Stimulated activated memory B cell treated with anti-CD40 and anti-IgM and Interleukin-4, amounts not matched to agents 10 μg/mL and 1 μg/mL and 100 μg/mL, for 72 hours (primary cell): ENCODE results near the gene ZNF337.
"Not testable (repeated sequence)": the region's sequence is repeated elsewhere in the genome, so short reads cannot be mapped to it uniquely, and the experiment has no call there.

ENCODE experiments used
- ATAC-seq: fragments of 150-1000 bp; cut with Tn5 transposase; 2 replicates; pipeline ENCODE4 v1.10.0; 2021
- H3K27ac Mint-ChIP-seq: one replicate; pipeline ENCODE4 v1.8.0; 2022; ENCODE audit warnings: mild to moderate bottlenecking, mixed read lengths
- H3K27me3 Mint-ChIP-seq: one replicate; pipeline ENCODE4 v1.8.0; 2022; ENCODE audit warnings: mixed read lengths
- H3K36me3 Mint-ChIP-seq: one replicate; pipeline ENCODE4 v1.8.0; 2022; ENCODE audit warnings: mixed read lengths
- H3K4me1 Mint-ChIP-seq: one replicate; pipeline ENCODE4 v1.8.0; 2022; ENCODE audit warnings: mixed read lengths
- H3K4me3 Mint-ChIP-seq: one replicate; pipeline ENCODE4 v1.8.0; 2022; ENCODE audit warnings: mild to moderate bottlenecking, moderate library complexity, mixed read lengths
- H3K9me3 Mint-ChIP-seq: one replicate; pipeline ENCODE4 v1.8.0; 2022; ENCODE audit warnings: mixed read lengths

The ZNF337 gene

GRCh38 chr20:25675161-25675560 lies 21.5 kb downstream of the ZNF337 start:
- H3K9me3 Mint-ChIP-seq, result peaks cover 3% of the 10 kb centered on the region
- H3K27me3 Mint-ChIP-seq, result no peaks in the 10 kb centered on the region
- peaks cover 11% of the 10 kb centered on the region for H3K4me1 Mint-ChIP-seq
- no peak overlapping the region for H3K27ac Mint-ChIP-seq
- no peak overlapping the region for H3K4me3 Mint-ChIP-seq
- peaks cover 74% of the 10 kb centered on the region for H3K36me3 Mint-ChIP-seq
- ATAC-seq, result no peak

- no peak for ATAC-seq
- Mint-ChIP-seq H3K9me3 (peaks cover 3% of the 10 kb centered on the region), H3K4me1 (peaks cover 11% of the 10 kb centered on the region), H3K27me3 (no peaks in the 10 kb centered on the region), H3K36me3 (peaks cover 50% of the 10 kb centered on the region), H3K27ac (no peak overlapping the region), H3K4me3 (no peak overlapping the region)
Measured at GRCh38 chr20:25672659-25673235, 23.9 kb downstream of the ZNF337 start.

DNA sequence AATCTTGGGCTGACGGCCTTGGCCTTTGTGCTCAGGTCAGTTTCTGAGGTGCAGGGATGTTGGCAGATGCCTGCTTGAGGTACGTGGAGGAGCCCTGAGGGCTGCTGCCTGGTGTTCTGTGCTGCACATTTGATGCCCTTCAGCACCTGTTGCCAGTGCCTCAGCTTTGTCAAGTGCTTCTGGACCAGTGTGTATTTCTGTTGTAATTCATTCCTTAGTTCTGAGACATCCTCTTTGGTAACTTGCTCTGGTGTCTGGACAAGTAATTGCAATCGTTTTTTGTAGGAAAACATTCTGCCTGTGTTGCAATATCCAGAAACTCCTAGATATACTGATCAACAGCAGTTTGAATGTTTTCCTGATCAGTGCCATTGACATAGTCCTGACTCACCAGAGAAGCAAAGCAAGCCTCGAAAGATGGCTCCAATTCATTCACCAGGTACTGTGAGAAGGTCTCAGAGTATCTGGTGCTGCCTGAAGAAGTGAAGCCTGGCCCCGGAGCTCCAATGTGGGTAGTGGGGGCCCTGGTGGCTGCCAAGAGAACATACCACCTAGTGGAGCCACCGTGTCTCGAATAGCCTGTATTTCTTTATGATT lies 26.7 kb downstream of the ZNF337 start:
- no peak for ATAC-seq
- no peak overlapping the region for H3K4me3 Mint-ChIP-seq
- H3K9me3 Mint-ChIP-seq, result peaks cover 3% of the 10 kb centered on the region
- H3K36me3 Mint-ChIP-seq, result peaks cover 22% of the 10 kb centered on the region
- no peak overlapping the region for H3K27ac Mint-ChIP-seq
- H3K27me3 Mint-ChIP-seq, result no peaks in the 10 kb centered on the region
- H3K4me1 Mint-ChIP-seq, result no peaks in the 10 kb centered on the region

GRCh38 chr20:25668446-25668845 lies 28.2 kb downstream of the ZNF337 start:
- H3K36me3 Mint-ChIP-seq, result peaks cover 7% of the 10 kb centered on the region
- H3K4me1 Mint-ChIP-seq, result no peaks in the 10 kb centered on the region
- no peak overlapping the region for H3K27ac Mint-ChIP-seq
- H3K27me3 Mint-ChIP-seq, result no peaks in the 10 kb centered on the region
- ATAC-seq, result no peak
- H3K9me3 Mint-ChIP-seq, result peaks cover 3% of the 10 kb centered on the region
- H3K4me3 Mint-ChIP-seq, result no peak overlapping the region

DNA sequence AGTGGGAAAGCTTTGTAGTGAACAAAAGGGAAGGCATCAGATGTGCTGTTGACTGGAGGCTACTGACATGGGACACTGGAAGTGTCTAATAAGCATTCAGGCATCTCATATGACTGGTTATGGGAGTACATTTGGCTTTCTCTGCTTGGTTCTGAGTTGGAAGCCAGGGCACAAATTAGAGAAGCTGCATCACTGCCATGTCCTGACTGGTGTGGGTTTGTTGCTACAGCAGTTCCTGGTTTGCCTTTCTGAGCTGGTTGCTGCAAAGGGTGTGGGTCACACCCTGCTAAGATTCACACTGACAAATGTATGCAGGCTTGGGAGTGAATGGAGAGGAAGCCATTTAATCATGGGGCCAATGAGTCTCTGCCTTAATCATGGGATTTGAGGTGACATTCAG lies 36.7 kb downstream of the ZNF337 start:
- peaks cover 36% of the 10 kb centered on the region for H3K36me3 Mint-ChIP-seq
- no peaks in the 10 kb centered on the region for H3K4me1 Mint-ChIP-seq
- no peaks in the 10 kb centered on the region for H3K9me3 Mint-ChIP-seq
- H3K27ac Mint-ChIP-seq, result no peak overlapping the region
- ATAC-seq, result no peak
- H3K4me3 Mint-ChIP-seq, result no peak overlapping the region
- no peaks in the 10 kb centered on the region for H3K27me3 Mint-ChIP-seq

- H3K9me3 Mint-ChIP-seq, result no peaks in the 10 kb centered on the region
- no peak overlapping the region for H3K27ac Mint-ChIP-seq
- H3K4me3 Mint-ChIP-seq, result no peak overlapping the region
- no peaks in the 10 kb centered on the region for H3K27me3 Mint-ChIP-seq
- H3K4me1 Mint-ChIP-seq, result no peaks in the 10 kb centered on the region
- no peak for ATAC-seq
- H3K36me3 Mint-ChIP-seq, result peaks cover 69% of the 10 kb centered on the region
Measured at GRCh38 chr20:25654487-25654886, 42.2 kb downstream of the ZNF337 start.

DNA sequence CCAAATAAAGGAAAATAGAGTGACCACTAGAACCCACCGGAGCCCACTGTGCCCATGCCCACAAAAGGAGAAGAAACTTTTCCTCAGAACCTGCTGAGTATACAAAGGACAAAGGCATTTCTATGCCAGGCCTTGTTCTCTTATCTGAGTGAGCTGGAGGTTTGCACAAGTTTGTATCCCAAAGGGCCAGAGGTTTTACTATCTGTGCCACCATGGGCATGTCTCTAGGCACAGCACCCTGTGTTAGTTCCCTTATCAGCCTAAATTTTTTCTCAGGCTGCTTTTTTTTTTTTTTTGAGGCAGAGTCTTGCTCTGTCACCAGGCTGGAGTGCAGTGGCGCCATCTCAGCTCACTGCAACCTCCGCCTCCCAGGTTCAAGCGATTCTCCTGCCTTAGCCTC lies 43.8 kb downstream of the ZNF337 start:
- H3K36me3 Mint-ChIP-seq, result peaks cover 70% of the 10 kb centered on the region
- not testable (repeated sequence) for H3K4me3 Mint-ChIP-seq, H3K27me3 Mint-ChIP-seq, H3K27ac Mint-ChIP-seq, H3K4me1 Mint-ChIP-seq, H3K9me3 Mint-ChIP-seq, ATAC-seq

DNA sequence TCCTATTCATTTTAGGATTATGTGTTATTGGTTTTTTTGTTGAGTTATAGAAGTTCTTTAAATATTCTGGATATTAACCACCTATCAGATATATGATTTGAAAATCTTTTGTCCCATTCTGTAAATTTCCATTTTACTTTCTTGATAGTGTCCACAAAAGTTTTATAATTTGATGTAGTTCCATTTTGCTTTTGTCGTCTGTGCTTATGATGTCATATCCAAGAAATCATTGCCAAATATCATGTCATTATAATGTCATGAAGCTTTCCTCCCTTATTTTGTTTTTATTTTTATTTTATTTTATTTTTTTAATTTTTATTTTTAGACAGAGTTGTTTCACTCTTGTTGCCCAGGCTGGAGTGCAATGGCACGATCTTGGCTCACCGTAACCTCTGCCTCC lies 51.8 kb downstream of the ZNF337 start:
- Mint-ChIP-seq H3K36me3 (peaks cover 38% of the 10 kb centered on the region), H3K4me1 (peaks cover 5% of the 10 kb centered on the region), H3K27me3 (no peaks in the 10 kb centered on the region), H3K4me3 (no peak overlapping the region), H3K9me3 (peaks cover 2% of the 10 kb centered on the region), H3K27ac (no peak overlapping the region)
- ATAC-seq, result no peak

DNA sequence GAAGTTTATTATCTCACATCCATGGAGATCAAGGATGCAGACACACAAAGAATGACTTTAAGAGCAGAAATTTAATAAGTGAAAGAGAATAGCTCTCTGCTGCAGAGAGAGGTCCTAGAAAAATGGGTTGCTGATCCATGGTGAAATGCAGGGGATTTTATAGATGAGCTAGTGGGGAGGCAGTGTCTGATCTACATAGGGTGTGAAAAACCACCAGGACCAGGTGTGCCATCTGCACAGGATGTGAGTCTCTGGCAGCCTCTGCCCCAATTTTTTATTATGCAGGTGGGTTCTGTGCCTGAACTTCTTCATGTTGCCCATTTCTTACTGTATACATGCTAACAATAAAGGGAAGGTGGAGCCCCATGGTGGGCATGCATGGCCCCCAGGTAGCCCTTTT lies 52.9 kb downstream of the ZNF337 start:
- Mint-ChIP-seq H3K27me3 (no peaks in the 10 kb centered on the region), H3K36me3 (peaks cover 27% of the 10 kb centered on the region), H3K9me3 (peaks cover 2% of the 10 kb centered on the region), H3K4me3 (no peak overlapping the region), H3K27ac (no peak overlapping the region), H3K4me1 (peaks cover 5% of the 10 kb centered on the region)
- no peak for ATAC-seq

GRCh38 chr20:25637247-25637646 lies 59.4 kb downstream of the ZNF337 start:
- Mint-ChIP-seq H3K27ac (no peak overlapping the region), H3K36me3 (peaks cover 42% of the 10 kb centered on the region), H3K4me1 (no peaks in the 10 kb centered on the region), H3K9me3 (peaks cover 4% of the 10 kb centered on the region), H3K4me3 (no peak overlapping the region), H3K27me3 (no peaks in the 10 kb centered on the region)
- ATAC-seq, result no peak

DNA sequence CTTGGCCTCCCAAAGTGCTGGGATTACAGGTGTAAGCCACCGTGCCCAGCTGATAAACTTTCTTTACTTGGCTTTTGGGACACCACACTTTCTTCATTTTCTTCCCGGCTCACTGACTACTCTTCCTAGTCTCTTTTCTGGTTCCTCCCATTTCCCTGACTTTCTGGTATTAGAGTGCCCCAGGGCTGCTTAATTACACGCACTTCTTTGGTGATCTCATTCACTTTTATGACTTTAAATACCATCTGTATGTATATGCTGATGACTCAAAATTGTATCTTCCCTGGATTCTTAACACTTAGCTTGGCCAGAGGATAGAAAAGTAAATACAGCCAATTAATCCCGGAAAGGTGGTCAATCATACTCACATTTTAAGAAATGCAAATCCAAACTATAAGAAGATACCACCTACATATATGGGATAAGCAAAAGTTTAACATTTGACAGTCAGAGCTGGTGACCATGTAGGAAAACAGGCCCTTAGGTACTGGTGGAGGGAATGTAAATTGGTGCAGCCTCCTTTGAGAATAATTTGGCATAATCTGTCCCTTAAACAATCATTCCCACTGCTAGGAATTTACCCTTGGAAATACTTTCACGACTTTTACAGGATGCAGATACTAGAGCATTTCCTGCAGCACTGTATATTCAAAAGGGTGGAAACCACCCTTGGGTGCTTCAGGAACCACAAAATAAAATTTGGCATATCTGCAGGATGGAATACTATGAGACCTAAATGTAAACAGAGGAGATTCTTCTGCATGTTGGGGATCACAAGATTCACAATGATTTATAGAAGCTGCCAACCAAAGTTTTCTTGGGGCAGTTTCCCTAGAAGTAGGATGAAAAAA lies 63.5 kb downstream of the ZNF337 start:
- no peaks in the 10 kb centered on the region for H3K27me3 Mint-ChIP-seq
- no peak overlapping the region for H3K27ac Mint-ChIP-seq
- H3K4me3 Mint-ChIP-seq, result no peak overlapping the region
- ATAC-seq, result no peak
- H3K4me1 Mint-ChIP-seq, result no peaks in the 10 kb centered on the region
- H3K9me3 Mint-ChIP-seq, result peaks cover 4% of the 10 kb centered on the region
- peaks cover 45% of the 10 kb centered on the region for H3K36me3 Mint-ChIP-seq

DNA sequence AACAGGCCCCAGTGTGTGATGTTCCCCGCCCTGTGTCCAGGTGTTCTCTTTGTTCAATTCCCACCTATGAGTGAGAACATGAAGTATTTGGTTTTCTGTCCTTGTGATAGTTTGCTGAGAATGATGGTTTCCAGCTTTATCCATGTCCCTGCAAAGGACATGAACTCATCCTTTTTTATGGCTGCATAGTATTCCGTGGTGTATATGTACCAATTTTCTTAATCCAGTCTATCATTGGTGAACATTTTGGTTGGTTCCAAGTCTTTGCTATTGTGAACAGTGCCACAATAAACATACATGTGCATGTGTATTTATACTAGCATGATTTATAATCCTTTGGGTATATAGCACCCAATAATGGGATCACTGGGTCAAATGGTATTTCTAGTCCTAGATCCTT lies 66.0 kb downstream of the ZNF337 start:
- H3K36me3 Mint-ChIP-seq, result peaks cover 37% of the 10 kb centered on the region
- not testable (repeated sequence) for H3K27me3 Mint-ChIP-seq, ATAC-seq, H3K27ac Mint-ChIP-seq, H3K4me1 Mint-ChIP-seq, H3K9me3 Mint-ChIP-seq, H3K4me3 Mint-ChIP-seq

DNA sequence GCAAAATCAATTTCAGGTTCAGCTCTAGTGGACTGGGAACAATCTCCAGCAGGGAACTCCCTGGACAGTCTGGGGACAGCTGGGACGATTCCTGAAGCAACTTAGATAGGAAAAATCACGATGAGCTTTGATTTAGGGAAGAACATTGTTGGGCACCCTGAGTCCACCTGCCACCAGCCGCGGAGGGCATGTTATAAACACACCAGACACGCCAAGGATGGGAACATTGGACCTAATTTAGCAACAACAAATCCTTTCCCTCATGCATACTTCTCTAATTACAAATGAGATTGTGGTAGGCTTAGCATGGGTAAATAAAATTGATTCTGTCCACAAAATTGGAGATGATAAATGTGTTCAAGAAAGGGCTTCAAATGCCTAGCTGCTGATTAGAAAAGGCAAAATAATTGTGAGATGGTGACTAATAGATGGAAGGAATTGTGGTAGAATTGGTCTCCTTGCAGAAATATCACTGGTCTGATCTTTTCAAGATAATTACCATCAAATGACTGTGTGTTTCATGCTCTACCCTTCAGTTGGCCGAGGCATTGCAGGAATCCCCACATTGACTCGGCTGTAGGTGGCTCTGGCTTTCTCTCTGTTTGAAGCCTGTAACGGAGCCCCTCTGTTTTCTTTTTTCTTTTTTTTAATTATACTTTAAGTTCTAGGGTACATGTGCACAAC lies 66.7 kb downstream of the ZNF337 start:
- no peaks in the 10 kb centered on the region for H3K4me1 Mint-ChIP-seq
- no peak overlapping the region for H3K4me3 Mint-ChIP-seq
- no peak overlapping the region for H3K27ac Mint-ChIP-seq
- H3K27me3 Mint-ChIP-seq, result no peaks in the 10 kb centered on the region
- no peak for ATAC-seq
- peaks cover 3% of the 10 kb centered on the region for H3K9me3 Mint-ChIP-seq
- H3K36me3 Mint-ChIP-seq, result peaks cover 30% of the 10 kb centered on the region

DNA sequence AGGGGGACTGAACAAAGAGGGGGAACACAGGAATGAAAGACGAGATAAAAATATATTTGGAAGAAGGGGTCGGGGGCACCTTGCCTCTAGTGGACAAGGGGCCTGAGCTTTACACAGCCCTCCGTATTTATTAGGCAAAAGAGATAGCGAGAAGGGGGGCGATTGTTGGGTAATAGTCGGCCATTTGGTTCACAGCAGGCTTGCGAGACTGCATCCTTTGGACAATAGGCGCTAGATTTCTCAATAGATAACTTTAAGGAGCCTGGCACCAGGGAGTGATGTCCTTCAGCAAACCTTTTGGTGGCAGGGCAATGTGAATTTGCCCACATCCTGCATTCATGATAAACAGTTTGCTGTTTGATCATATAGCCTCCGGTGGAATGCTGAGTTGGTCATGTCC lies 69.9 kb downstream of the ZNF337 start:
- Mint-ChIP-seq H3K9me3 (peaks cover 3% of the 10 kb centered on the region), H3K4me1 (peaks cover 20% of the 10 kb centered on the region), H3K4me3 (no peak overlapping the region), H3K27ac (no peak overlapping the region), H3K36me3 (peaks cover 15% of the 10 kb centered on the region), H3K27me3 (no peaks in the 10 kb centered on the region)
- no peak for ATAC-seq

GRCh38 chr20:25624500-25624939 lies 72.1 kb downstream of the ZNF337 start:
- Mint-ChIP-seq H3K36me3 (peaks cover 15% of the 10 kb centered on the region), H3K4me3 (peak overlapping the region; percentile 88), H3K9me3 (peaks cover 3% of the 10 kb centered on the region), H3K4me1 (peaks cover 29% of the 10 kb centered on the region), H3K27me3 (no peaks in the 10 kb centered on the region), H3K27ac (peak overlapping the region; percentile 99)
- no peak for ATAC-seq
